GM18907 (cell line): ENCODE results near the gene LRRC51.
"Not testable (repeated sequence)": the region's sequence is repeated elsewhere in the genome, so short reads cannot be mapped to it uniquely, and the experiment has no call there.

ENCODE experiments used
- ATAC-seq: cut with Tn5 transposase; IDR thresholded peaks from one replicate; pipeline ENCODE4 v1.9.1; 2021; ENCODE audit warnings: mild to moderate bottlenecking, moderate library complexity; ENCODE audit not compliant: unreplicated experiment

Gene LRRC51

DNA sequence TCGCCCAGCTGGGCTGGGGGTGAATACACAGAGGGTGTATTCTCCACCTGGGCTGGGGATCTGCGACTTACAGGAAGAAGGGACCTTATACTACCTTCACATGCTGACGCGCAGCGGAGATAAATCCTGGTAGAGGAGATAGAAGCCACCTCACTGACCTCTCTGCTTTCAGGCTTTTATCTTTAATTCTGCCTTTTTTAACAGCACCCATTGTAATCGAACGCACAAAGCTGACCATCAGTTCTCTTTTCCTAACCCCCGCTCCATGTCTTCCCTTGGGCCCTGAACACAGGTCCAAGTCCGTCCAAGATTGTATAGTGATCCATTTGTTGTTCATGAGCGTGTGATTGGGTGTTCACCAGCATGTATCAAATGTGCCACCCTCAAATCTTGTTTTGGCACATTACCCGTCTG is 23.1 kb downstream of the LRRC51 start:
- no peak for ATAC-seq

DNA sequence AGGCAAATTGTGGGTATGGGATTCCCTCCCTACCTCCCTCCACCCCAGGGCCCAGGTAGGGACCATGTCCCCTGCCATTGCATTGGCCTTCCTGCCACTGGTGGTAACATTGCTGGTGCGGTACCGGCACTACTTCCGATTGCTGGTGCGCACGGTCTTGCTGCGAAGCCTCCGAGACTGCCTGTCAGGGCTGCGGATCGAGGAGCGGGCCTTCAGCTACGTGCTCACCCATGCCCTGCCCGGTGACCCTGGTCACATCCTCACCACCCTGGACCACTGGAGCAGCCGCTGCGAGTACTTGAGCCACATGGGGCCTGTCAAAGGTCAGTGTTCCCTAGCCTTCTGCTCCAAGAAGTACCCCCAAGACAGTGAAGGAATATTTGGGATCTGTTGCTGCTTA is 25.2 kb downstream of the LRRC51 start, which contains the start of gene TOMT:
Gene TOMT, plus strand, starts transcription at position 37 of the 400 bp plus-strand sequence. Its CDS starts 28 bp downstream, at position 65.
- ATAC-seq: no peak

DNA sequence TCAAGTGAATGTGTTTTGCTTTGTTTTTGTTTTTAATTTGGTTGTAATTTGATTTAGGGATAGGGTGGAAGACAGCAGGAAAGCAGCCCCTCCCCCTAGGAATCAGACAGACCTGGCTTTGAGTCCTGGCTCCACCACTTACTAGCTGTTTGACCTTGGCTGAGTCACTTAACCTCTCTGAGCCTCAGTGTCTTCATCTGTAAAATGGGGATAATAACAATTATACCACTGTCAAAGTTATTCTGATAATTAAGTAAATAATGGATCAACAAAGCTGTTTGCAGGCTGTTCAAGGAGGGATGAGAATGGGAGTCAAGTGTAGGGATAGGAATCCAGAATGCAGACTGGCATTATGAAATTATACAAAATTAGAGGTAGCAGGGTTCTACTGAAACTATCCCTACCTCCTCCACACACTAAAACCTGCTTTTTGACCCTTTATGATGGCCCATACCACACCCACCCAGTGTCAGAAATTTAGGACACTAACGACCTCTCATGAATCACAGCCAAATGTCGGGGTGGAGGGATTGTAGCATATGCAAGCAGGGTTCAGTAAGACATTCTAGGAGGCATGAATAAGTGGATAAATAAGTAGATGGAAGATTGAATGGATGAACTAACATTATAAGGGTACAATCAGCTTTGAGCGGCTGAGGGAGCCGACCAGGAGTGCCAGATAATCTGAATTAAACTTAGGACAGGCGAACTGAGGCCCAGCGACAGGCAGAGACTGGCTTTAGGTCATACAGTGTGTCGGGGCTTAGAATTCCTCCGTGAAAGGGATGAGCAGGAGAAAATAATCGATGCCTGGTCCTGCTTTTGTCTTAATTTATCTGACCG is 30.9 kb downstream of the LRRC51 start:
- peak; percentile 0 for ATAC-seq

DNA sequence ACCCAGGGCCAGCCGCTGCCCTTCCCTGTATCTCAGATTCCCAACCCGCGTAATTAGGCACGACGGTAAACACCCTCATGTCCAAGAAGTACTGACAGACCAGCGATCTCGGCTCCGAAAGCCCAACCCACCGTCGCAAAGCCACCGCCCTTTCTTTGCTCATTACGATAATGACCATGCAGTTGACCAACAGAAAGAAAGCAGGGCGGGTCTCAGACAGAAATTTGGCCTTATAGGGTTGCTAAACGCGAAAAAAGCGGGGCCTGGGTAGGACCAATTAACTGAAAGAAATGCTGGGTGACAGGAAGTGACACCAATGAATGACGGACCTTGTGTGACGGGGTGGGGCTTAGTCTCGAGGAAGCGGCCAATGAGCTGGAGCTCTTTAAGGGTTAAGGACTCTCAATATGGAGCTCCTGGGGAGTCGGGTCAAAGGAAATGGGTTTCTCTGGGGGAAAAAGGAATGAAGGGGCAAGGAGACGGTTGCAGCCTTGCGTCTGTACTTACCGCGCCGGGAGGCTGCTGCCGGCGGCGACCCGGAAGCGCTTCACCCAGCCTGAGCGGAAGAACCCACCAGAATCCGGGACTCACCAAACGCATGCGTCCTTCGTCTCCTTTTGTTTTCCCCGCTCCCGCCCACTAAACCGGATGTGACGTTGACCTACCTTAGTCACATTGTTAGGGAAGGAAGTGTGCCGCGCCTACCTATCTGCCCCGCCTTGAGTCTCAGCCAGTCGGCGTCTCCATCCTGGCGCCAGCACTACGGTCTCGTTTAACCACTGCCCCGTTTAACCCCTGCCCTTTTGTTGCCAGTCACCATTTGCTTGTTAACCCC is 31.7 kb downstream of the LRRC51 start, which contains the start of gene ANAPC15:
Gene ANAPC15, minus strand, starts transcription at position 553 of the 835 bp plus-strand sequence. CDS start 1,419 bp downstream, outside the sequence.
- ATAC-seq: peak; percentile 84

DNA sequence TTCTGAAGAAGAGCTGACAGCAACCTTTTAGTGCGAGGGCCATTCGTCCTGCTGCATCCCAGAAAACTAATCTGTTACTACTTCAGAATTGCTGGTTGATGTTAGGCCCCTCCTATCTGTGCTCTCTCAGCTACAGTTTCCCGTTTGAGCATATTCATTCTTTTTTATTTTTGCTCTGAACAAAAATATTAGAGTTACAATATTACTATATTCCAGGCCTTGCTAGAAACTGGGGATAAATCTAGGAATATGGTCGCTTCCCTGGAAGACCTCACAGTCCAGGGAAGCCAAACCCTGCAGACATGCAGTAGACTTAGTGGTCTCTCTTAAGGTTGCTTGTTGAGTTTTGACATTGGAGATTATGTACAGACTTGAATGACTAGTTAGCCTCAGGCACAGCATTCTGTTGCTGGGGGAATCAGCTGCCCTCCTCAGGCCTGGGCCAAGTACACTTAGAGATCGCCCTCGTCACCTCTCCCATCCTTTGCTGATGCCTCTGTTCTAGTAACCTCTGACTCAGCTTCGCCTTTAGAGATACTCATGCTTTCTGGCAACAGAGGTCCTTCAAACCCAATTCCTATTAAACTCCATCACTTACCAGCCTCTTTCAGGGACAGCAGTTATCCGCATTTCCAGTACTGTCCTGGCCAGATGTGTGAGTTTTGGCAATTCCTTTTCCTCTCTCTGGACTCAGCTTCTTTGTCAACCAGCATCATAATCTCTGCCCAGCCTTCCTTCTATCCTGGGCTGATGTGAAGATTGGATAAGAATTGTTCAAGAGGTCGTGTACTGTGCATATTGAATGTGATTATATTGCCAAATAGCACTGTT is 32.5 kb downstream of the LRRC51 start:
- ATAC-seq: no peak

DNA sequence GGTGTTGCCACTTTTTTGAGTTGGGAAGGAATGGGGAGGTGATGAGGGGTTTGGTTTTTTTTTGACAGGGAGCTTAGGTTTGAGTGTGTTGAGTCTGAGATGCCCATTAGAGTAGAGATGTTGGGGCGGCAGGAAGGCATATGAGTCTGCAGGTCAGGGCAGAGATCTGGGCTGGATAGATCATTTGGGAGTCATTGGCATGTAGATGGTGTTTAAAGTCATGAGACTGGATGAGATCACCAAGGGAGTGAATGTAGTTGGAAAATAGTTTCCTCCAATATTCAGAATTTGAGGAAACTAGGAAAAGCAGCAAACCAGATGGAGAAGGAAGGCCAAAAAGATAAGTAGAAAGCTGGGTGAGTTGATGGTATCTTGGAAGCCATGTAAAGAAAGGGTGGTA is 33.9 kb downstream of the LRRC51 start:
- ATAC-seq: no peak

DNA sequence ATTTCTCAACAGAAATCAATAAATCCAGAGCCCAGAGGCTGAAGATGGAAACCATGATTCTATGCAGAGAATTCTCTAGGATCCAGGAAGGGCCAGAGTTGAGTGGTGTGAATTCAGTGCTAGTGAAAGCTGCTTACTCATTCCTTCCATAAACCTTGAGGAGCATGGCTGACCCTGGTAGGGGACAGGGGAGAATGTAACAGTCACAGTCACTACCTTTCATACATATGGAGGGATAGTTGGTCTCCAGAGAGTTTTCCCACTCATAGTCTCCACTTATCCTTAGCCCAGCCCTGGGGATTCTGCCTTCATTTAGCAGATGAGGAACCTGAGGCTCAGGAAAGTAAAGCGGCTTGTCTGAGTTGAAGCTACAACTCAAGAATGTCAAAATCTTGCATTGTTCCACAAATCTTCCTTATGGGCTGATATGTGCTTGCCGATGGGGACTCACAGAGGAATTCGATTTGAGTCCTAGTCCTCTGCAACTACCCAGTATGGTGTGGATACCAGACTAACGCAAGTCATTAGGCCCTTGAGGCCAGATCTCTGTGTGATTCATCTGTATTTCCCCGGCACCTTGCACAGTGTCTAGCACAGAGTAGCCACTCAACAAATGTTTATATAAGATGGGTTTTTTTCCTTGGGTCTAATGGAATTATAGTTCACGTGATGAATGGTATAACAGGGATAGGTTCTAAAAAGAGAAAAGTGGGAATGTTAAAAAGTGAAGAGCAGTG is 35.5 kb downstream of the LRRC51 start:
- no peak for ATAC-seq

DNA sequence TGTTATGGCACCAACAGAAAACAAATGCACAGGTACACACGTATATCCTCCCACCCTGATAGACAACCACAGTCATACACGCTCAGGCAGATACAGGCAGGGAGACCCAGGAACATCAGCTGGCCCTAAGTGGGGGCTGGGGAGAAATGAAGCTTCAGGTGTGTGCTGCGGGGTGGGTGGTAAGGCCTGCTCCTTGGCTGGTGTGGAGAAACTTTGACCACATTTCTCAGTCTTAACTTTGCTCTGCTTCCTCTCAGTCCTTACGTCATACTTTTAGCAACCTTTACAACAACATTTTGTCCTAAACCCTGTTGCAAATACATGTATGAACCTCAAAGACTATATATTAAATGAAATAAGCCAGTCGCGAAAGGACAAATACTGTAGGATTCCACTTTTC is 38.5 kb downstream of the LRRC51 start:
- no peak for ATAC-seq

DNA sequence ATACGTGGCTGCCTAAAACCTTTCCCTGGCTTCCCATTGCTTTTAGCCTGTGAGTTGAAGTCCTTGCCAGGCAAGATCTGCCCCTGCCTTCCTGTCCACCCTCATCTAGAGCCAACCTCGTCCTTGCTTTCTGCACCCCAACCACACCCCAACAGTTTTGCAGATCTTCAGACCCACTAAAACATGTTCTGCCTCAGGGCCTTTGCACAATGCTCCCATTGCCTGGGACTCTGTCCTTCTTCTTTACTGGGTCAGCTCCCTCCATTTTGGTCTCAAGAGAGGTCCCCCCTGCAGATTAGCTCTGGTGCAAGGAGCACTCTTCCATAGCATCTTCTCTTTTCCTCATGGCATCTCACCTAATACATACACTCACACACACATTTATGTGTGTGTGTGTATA is 40.3 kb downstream of the LRRC51 start:
- ATAC-seq: no peak

DNA sequence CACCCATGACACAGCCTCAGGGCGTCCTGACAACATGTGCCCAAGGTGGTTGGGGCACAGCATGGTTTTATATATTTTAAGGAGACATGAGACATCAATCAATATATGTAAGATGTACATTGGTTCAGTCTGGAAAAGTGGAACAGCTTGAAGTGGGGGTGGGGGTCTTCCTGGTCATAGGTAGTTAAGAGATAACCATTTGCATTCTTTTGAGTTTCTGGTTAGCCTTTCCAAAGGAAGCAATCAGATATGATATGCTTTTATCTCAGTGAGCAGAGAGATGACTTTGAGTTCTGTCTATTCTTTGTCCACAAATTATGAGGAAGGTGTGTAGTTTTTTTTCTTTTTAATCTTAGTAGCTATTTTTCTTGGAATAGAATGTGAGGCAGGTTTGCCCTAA is 42.0 kb downstream of the LRRC51 start:
- ATAC-seq: no peak

DNA sequence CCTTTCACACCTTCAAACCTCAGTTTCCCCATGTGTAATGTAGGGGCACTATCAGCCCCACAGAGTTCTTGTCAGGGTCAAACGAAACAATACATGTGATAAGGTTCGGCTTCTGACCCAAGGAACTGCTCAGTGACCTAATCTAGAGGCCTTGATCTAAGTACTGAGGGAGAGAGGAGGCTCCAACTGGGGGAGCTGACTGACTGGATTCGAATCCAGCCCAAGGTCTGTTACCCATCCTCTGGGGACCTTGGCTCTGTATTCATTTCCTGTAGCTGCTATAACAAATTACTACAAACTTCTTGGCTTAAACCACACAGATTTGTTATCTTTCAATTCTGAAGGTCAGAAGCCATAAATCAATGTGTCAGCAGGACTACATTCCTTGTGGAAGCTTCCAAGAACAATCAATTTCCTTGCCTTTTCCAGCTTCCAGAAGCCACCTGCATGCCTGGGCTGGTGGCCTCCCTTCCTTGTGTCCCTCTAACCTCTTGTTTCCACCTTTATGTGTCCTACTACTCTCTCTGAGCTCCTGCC is 42.5 kb downstream of the LRRC51 start:
- ATAC-seq: no peak

DNA sequence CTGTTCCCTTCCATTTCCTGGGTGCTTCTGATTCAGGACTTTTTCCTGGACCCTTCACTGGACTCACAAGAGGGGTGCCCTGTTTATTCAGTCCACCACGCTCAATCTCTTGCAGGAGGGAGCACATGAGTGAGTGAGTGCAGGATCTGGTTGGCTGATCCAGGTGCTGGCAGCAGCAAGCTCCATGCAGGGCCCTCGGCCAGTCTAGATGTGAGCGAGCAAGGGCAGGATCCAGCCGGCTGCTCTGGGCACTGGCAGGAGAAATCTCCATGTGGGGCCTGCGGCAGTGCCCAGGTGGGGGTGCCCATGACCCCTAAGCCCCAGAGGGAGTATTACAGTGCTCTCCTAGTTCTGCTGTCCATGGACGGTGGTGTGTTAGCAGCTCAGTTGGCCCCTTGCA is 43.4 kb downstream of the LRRC51 start:
- ATAC-seq: no peak

DNA sequence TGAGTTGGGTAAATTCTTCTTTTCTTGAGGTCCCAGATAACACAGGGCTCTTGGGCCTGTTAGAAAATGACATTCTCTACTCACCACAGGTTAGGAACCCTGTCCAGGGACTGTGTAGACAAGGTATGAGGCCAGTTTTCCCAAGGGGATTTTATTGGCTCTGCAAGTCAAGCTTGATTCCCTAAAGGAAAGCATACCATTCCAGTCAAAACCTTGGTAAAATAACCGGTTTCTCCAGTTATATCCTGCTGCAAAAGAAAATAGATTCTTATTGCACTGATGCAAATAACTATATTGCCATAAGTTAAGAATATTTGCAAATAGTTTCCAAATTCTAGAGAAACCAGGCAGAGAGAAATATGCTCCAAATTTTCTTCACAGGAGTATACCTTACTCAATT is 45.3 kb downstream of the LRRC51 start:
- ATAC-seq: no peak

DNA sequence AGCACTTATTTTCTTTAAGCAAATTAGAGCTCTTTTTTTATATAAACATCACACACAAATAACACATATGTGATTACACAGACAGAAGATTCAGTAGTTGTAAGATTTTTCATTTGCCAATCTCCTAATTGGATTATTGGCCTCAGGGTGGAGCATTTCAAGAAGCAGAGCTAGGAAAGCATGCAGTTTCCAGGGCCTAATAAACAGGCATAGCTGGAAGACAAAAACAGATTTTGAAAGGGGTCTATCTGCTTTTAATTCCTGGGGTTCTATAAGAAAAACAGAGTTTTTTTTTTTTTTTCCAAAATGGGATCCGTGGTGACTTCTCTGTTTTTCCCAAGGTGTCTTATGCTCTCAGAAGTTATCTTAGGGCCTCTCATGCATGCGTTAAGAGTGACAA is 47.3 kb downstream of the LRRC51 start:
- no peak for ATAC-seq

DNA sequence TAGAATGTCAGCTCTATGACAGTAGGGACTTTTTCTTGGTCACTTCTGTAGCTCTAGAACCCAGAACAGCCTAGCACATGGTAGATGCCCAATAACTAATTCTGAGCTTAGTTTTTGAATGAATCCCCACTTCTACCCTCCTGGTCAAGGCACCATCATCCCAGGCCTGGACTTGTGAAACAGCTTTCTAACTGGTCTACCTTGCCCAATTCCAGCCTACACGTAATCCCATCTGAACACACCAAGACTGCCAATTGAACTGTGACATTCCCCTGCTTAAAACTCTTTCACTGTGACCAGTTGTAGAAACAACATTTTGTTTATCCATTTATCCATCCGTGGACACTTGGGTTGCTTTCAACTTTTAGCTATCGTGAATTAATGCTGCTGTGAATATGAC is 48.7 kb downstream of the LRRC51 start:
- no peak for ATAC-seq

DNA sequence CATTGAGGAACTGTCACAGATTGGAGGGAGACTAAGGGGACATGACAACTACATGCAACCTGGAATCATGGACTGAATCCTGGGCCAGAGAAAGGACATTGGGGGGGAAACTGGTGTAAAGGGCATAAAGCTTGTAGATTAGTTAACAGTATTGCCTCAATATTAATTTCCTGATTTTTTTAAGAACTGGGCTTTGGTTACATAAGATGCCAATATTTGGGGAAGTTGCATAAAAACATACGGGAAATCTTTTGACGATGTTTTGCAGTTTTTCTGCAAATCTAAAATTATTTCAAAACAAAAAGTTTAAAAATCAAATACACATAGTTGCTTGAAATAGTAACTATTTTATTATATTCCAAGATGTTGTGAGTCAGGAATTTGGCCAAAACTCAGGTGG is 52.0 kb downstream of the LRRC51 start:
- no peak for ATAC-seq

DNA sequence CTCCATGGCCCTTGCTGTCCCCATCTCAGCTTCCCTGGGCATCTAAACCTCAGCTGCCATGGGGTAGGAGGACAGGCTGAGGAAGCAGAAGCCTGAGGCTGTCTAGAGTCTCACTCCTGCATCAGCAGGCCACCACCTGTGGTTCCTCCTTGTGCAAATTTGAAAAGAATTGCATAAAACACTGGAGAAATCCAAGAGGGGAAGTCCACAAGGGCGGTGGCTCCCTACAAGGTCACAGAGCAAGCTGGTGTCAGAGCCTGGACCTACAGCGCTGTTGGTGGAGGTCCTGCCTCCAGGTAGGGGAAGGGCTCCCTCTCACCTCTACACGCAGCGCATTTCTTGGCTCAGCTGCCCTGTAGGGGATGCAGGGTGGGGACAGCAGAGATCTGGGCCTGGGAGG is 54.8 kb downstream of the LRRC51 start, which contains the start of gene FOLR3:
Gene FOLR3, plus strand, starts transcription at position 253 of the 400 bp plus-strand sequence. CDS start 228 bp downstream, outside the sequence.
- ATAC-seq: not testable (repeated sequence)

DNA sequence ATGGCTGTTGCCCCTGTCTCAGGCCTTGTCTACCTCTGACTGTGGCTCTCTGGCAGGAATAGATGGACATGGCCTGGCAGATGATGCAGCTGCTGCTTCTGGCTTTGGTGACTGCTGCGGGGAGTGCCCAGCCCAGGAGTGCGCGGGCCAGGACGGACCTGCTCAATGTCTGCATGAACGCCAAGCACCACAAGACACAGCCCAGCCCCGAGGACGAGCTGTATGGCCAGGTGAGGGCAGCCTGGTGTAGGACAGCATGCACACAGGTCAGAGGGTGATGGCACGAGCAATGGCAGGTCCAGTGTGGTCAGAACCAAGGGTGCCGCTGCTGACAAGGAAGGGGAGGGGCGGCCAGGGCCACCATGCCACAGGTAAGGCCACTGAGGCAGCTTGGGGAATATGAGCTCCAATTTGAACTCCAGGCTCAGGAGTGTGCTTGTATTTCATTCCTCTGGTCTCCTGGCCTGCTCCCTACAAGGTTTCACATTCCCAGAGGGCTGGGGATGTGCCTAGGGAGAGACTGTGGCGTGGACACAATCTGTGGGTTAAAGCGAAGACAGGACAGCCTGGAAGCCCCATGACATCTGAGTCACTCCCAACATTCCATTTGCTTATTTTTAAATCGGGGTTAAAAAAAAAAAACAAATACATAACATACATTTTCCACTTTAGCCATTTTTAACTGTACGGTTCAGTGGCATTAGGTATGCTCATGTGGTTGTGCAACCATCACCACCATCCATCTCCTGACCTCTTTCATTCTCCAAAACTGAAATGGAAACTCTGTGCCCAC is 55.4 kb downstream of the LRRC51 start:
- no peak for ATAC-seq

DNA sequence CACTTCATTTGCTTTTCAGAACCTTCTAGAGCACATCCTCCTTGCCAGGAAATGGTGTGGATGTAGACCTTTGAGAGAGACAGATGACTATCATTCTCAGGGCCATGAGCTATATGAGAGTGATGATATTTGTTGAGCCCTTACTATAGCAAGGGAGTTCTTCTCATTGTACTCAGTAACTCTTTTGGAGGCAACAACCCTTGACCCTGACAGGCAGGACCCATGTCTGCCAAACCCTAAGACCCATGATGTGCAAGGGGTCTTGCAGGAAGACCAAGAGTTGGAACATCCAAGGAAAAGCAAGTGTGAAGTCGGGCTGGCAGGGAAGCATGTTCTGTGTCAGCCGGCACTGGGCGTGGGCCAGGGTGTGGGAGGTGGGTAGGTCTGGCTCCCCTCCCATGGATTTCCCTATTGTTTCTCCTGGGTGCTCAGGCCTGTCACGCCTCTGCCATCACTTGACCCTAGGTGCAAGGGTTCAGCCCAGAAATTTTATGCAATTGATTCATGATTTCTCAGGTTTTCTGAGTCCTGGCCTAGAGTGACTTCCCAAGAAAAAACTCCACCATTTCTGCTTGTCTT is 56.1 kb downstream of the LRRC51 start:
- no peak for ATAC-seq
